ENCODE results near the gene LGALS4.

GRCh38 chr19:38836983-38837626, 24.4 kb upstream of the LGALS4 start:
- TF ChIP-seq SNAI2 (CRISPR knock-in tag; IDR thresholded peaks at IDR 0.05) (no peak), TCF4 (CRISPR knock-in tag; IDR thresholded peaks at IDR 0.05; ENCODE audit: borderline replicate concordance) (no peak), GLIS3 (CRISPR knock-in tag; IDR thresholded peaks at IDR 0.05) (no peak), ZFP30 (CRISPR knock-in tag; IDR thresholded peaks at IDR 0.05) (no peak), ARNTL (CRISPR knock-in tag; IDR thresholded peaks at IDR 0.05; ENCODE audit: borderline replicate concordance, low read depth) (no peak)

Measured in SK-N-SH treated with all-trans-retinoic acid at 6 μM for 48 hours (cell line).